GM19043 (cell line): ENCODE measurements around the gene PPM1H.

Experiments
- ATAC-seq: cut with Tn5 transposase; IDR thresholded peaks from one replicate; pipeline ENCODE4 v1.9.1; 2021; ENCODE audit warnings: low read depth; ENCODE audit not compliant: unreplicated experiment

Gene PPM1H

GRCh38 chr12:62802984-62803383 is 132.0 kb downstream of the PPM1H start:
- ATAC-seq = no peak

DNA sequence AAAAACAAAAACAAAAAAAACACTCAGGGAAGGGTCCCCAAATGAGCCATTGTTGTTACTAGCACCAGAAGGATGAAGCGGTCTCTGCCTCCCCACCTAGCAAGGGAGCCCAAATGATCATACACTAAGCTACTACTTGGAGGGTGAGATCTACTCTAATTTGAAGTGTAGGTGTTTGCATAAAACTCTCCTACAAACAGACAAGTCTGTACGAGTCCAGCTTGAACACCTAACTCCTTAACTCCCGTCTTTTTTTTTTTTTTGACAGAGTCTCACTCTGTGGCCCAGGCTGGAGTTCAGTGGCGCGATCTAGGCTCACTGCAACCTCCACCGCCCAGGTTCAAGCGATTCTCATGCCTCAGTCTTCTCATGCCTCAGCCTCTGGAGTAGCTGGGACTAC is 132.6 kb downstream of the PPM1H start:
- no peak for ATAC-seq

GRCh38 chr12:62801796-62802195 is 133.2 kb downstream of the PPM1H start:
- ATAC-seq = no peak

- ATAC-seq = no peak
These were observed 134.1 kb downstream of the PPM1H start for GRCh38 chr12:62800707-62801400.

GRCh38 chr12:62799766-62800406 is 135.1 kb downstream of the PPM1H start:
- ATAC-seq = no peak

DNA sequence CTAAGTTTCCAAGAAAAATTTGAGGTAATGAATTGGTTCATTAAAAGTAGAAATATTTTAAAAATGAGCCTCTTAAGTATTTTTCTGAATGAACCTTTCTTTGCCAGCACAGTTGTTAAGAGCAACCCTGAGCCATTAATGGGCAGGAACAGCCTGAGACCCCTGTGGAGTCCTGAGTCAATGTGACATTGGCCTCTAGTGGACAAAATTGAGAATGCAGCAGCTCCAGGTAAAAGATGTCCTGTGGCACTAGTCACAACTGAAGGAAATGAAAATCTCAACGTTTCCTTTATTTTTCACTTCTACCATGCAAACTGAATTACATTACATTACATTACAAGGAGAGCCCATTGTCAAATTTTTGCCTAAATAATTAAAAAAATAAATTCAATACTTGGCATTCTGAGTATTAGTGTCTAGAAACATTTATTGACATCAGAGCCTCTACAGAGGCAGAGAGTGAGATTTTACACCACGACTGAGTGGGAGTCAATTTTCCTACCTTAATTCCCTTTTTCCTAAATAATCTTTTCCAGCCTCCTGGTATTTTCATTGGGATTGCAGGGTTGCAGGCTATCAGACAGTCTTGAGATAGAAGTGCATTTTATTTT is 135.7 kb downstream of the PPM1H start:
- ATAC-seq = peak; percentile 91

GRCh38 chr12:62794218-62794583 is 140.7 kb downstream of the PPM1H start:
- ATAC-seq = no peak

DNA sequence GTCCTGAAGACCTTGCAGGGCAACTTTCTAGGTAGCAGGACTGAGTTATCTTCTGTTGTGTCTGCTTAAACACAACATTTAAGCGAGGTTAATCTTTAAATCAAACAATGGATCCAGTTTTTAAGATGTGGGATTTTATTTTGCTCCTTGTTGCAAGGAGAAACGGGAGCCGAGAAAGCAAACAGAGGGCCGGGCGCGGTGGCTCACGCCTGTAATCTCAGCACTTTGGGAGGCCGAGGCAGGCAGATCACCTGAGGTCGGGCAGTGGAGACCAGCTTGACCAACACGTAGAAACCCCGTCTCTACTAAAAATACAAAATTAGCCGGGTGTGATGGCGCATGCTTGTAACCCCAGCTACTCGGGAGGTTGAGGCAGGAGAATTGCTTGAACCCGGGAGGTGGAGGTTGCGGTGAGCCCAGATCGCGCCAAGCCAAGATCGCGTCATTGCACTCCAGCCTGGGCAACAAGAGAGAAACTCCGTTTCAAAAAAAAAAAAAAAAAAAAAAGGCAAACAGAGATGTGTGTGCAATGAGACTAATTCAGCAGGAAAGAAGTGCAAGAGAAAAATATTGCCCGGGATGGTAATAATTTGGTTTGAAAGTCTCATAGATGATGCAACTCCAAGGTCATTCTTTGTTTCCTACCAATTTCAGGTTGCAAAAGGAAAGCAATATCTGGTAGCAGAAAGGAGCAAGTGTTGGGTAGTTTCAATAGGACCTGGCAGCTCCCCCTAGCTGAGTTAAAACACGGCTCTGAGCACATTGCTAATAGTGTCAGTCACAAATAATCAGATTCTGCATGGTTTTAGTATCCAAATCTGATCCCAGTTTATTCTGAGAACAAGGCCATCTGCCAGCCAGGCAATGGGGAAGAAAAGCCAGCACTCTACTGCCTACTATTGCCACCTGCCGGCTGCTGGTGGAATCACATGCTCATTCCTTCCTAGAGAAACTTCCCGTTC is 141.4 kb downstream of the PPM1H start:
- ATAC-seq = peak; percentile 56

DNA sequence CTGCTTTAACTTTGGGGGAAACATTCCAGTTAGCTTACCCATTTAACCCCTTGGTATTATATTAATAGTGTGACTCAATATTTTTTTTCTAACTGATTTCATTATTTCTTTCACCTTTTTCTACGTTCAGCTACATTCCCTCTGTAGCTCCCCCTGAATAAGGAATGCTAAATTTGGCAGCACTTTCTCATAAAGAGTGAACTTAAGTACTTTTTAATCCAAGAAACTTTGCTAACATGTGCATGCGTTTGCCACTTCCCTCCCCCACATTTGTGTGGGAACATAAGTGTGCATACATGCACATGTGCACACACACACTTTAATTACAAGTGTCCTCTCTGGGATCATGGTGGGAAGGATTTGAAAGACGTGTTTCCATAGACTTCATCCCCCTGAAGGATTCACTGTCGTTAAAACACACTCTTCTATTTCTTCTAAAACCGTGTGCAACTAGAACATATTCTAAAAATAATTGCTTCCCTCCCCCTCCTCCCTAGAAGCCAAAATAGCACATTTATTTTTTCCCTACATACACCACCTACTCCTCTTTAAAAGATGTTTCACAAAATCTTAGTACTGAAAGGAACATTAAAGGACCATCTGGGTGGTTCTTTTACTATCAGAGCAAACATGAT is 142.6 kb downstream of the PPM1H start:
- no peak for ATAC-seq

DNA sequence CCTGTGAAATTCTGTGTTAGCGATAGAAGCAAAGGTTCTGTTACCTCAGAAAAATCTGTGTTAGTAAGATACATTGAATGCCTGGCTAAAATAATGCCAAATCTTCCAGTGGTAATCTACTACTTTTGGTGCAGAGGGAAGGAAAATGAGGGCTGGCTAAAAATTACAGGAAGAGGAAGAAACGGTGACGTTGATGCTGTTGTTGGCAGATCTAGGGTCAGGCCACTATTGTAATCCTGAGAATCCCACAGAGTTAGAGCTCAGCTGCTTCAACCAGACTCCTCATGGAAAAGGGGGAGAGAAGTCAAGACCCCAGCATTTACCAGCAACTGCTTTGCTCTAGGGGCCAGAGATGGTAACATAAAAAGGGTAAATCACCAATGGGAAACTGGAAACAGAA is 145.1 kb downstream of the PPM1H start:
- ATAC-seq = no peak

GRCh38 chr12:62787611-62788010 is 147.3 kb downstream of the PPM1H start:
- ATAC-seq = no peak

DNA sequence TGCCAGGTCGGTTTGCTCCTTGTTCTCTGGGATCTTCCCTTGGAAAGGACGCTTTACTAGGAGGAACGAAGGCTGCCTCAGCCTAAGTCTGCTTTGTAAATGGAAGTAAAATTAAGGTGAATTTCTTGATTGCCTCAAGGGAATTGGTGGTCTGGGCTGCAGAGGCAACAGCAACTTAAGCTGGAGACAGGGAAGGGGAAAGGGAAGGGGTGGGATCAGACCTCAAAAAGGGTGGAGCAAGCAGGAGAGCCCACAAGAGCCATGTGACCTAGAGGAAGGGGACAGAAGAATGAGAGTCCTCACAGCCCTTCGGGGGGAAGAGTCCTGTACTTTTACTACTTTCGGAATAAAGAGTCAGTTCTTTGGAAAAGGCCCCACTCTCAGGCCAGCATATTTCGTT is 147.9 kb downstream of the PPM1H start:
- no peak for ATAC-seq

DNA sequence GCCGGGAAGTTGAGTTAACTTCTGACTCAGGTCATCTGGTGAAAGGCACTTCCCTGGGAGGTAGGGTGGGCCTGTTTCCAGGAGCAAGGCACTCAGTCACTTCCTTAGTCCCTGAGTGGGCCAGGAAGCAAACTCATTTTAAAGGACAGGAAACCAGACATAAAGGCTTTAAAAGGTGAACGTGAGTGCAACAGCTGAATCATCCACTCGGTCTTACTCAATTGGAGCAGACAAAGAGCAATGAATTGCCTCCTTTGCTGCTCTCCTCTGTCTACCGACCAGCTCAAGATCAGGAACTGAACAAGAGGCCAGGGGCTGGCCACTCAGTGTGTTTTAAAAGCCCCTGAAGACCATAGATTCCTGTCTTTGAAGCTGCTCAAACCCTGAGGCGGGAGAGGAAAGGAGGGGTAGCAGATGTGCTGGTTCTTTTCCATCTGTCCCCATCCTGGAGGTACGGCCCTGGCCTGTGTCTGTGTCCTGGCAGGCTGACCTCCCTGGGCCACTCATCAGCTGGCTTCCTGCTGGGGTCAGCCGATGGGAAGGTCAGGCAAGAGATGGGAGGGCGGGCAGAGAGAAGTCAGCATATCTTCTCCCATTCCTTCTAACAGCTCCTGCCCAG is 148.9 kb downstream of the PPM1H start:
- ATAC-seq = no peak

- ATAC-seq = no peak
These were observed 150.4 kb downstream of the PPM1H start for GRCh38 chr12:62784576-62784975.

- ATAC-seq = no peak
These were observed 151.1 kb downstream of the PPM1H start for GRCh38 chr12:62783881-62784280.

DNA sequence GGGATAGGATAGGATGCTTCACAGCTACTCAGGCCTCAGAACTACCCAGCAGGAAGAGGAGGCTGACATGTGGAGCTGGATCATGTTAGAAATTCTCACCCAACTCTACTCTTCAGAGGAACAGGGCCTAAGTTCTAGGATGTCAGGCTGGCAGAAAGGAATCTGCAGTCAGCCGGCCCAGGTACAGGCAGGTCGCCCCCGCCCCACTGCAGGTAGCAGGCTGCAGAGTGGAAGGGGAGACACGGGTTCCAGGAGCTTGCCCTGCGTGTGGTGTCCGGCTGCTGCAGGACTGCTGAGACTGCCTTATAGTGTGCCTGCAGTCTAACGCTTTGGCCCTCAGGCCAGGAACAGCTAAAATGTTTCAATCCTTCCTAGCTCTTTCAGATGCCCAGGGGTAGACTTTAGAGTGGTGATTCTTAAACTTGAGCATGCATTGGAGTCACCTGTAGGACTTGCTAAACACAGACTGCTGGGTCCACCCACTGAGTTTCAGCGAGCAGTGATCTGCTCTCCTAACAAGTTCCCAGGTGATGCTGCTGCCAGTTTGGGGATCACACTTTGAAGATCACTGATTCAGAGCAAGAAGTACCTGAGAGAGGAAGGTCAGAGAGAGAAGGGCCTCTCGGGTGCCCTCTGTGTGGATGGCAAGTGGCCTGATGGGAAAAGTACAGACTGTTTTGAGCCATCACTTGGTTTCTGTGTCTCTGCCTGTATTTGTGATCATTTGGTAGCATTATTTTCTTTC is 153.6 kb downstream of the PPM1H start:
- ATAC-seq = no peak

DNA sequence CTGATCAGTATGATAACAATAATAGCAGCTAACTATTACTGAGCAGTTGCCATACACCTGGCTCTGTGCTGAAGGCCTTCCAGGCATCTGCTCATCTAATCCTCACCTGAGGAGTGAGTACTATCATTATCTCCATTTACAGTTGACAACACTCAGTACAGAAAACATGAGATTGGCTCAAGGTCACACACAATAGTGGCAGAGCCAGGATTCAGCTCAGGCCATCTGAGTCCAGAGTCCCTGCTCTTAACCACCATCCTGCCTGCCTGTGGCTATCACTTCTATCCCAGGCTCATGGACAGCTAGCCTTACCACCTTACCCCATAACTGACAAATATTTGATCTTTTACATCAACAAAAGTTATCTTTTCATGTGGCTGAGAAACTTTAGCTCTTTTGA is 155.5 kb downstream of the PPM1H start:
- no peak for ATAC-seq

DNA sequence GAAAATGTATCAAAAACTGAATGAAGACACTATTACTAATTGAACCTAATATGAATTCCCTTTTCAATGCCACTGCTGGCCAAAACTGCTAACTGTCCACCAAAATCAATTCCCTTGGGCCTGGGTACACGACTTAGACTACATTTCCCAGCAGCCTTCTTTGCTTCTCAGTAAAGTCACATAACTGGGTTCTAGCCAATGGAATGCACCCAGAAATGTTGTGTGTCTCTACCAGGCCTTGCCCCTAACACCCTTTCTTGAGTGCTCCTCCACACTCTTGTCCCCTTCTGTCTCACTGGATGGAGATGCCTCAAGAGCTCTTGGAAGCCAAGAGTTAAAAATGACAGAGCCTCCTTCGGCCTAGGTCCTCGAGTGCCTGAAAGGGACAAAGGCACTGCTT is 156.8 kb downstream of the PPM1H start:
- ATAC-seq = no peak

- no peak for ATAC-seq
These were observed 158.0 kb downstream of the PPM1H start for GRCh38 chr12:62776997-62777396.
